Measurements from ENCODE around the gene FAM81A.

FAM81A gene

DNA sequence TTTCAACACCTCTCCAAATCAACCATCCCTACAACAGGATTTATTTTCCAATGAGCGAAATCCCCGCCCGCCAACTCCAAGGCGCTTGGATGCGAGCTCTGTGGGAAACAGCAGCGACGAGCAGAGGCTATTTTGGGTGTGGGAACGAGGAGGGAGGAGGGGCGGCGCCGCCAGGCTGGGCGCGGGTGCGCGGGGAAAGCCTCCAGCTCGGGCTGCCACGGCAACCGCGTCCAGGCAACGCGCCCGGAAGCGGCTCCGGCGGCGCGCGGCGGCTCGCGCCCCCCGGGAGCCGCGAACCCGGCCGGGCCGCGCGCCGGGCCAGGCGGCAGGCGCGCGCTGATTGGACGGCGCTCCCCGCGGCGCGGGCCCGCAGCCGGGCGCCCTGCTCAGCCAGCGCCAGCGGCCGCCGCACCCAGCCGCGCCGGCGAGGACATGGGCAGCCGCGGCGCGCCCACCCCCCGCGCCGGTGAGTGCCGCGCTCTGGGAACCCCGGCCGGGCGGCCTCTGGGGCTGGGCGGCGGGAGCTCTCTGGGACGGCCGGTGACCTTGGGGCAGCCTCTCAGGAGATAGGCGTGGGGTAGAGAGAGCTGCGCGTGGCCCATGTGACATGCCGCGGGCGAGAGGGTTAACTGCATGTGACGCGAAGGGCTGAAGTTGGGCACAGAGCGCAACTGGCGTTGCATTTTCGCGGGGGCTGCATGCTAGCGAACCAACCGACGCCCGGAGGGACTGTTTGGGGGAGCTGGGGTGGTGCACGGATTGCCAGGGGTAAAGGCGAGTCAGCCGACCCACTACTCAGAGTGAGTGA lies at the start of gene FAM81A:
TSS of gene FAM81A (plus strand) at position 370 of the 808 bp plus-strand sequence. CDS start 20,441 bp downstream, outside the sequence.
- peak within 1 kb of the TSS; percentile 78 for H3K4me3 ChIP-seq (ENCODE audit: low read depth, low read length)
- TF ChIP-seq, protein P1, sequence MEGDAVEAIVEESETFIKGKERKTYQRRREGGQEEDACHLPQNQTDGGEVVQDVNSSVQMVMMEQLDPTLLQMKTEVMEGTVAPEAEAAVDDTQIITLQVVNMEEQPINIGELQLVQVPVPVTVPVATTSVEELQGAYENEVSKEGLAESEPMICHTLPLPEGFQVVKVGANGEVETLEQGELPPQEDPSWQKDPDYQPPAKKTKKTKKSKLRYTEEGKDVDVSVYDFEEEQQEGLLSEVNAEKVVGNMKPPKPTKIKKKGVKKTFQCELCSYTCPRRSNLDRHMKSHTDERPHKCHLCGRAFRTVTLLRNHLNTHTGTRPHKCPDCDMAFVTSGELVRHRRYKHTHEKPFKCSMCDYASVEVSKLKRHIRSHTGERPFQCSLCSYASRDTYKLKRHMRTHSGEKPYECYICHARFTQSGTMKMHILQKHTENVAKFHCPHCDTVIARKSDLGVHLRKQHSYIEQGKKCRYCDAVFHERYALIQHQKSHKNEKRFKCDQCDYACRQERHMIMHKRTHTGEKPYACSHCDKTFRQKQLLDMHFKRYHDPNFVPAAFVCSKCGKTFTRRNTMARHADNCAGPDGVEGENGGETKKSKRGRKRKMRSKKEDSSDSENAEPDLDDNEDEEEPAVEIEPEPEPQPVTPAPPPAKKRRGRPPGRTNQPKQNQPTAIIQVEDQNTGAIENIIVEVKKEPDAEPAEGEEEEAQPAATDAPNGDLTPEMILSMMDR (IDR thresholded peaks at IDR 0.05; ENCODE audit: borderline replicate concordance, insufficient read depth, low read depth, low read length): no peak

DNA sequence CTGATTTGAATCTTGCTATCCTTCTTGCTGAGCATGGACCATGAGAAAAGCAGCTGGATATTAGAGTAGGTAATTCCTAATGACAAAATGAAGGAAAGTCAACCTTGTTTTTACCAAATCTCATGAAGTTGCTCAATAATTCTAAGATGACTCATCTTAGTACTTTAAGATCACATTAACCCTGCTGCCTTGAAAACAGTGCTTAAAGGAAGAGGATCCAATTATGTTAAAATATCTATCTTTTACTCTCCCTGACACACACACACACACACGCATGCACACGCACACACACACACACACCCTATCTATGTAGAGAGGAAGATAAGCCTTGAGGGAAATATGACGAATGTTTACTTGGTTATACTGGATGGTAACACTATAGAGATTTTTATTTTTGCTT lies 49.3 kb upstream of the FAM81A start:
- no peak overlapping the region for H3K4me3 ChIP-seq (ENCODE audit: low read depth, low read length)

DNA sequence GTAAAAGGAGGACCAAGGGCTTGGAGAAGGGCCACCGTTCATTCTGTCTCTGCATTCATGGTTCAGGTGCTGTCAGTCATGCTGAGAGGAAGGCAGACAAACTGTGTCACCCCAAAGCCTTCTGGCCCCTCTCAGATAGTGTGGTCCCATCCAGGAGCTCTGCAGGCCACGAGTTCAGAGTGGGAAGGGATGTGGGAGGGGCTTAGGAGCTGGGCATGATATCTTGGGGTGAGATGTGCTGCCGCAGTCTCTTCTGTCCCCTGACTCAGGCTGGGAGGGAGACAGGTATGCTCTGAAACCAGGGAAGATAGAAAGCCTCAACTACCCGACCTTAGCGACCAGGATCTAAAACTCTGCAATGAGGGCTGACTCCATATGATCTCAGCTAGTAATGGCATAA lies 45.7 kb upstream of the FAM81A start:
- TF ChIP-seq, protein P1 (IDR thresholded peaks at IDR 0.05; ENCODE audit: borderline replicate concordance, insufficient read depth, low read depth, low read length): no peak

More for the DNA sequence above, 49.3 kb upstream of the FAM81A start:
- TF ChIP-seq, protein P1 (IDR thresholded peaks at IDR 0.05; ENCODE audit: borderline replicate concordance, insufficient read depth, low read depth, low read length): no peak

DNA sequence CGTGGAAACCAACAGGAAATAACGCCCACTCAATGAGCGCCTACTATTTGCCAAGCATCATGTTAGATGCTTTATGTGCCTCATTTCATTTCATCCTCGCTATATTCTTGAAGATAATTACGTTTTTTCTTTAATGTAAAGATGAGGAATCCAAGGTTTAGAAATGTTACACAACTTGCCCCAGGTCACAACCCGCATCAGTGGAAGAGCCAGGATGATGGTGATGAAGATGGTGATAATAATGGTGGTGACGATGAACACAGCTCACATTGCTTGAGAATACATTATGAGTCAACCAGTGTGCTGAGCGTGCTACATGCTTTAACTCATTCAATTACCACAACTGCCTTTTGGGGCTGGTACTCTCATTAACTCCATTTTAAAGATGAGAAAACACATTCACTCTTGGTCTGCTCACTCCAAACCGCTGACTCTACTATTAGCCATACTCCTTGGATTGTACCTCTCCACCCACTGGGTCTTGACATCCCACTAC lies 43.8 kb upstream of the FAM81A start:
- no peak overlapping the region for H3K4me3 ChIP-seq (ENCODE audit: low read depth, low read length)
- TF ChIP-seq, protein P1 (IDR thresholded peaks at IDR 0.05; ENCODE audit: borderline replicate concordance, insufficient read depth, low read depth, low read length): no peak

More for the DNA sequence above, 45.7 kb upstream of the FAM81A start:
- no peak overlapping the region for H3K4me3 ChIP-seq (ENCODE audit: low read depth, low read length)

DNA sequence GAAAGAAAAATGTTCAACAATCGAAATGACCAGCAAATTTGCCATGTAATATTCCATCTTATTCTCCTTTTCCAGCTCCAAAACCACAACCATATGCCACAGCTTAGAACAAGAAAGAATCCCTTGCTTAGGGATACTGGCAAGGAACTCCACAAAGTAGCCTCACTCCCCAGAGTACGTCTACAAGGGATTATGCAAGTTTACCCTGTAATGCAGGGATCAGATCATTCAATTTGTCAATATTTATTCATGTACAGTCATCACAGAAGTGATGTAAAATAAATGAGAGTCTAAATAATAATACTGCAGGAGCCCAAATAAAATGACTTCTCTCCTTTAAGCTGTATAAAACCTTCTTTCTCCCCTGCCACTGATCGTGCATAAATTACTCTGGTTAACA lies 41.8 kb upstream of the FAM81A start:
- no peak overlapping the region for H3K4me3 ChIP-seq (ENCODE audit: low read depth, low read length)
- TF ChIP-seq, protein P1 (IDR thresholded peaks at IDR 0.05; ENCODE audit: borderline replicate concordance, insufficient read depth, low read depth, low read length): no peak

DNA sequence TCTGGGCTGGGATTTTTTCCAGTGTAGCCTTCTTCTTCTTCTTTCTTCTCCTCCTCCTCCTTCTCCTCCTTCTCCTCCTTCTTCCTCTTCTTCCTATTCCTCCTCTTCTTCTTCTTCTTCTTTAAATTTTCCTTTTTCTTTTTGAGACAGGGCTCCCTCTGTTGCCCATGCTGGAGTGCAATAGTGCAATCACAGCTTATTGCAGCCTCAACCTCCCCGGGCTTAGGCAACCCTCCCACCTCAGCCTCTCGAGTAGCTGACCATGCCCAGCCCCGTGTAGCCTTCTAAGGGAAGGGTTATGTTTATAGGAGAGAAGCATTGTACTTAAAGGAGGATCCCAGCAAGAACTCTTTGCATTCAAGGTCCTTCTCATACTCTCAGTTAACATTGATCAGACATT lies 41.3 kb upstream of the FAM81A start:
- TF ChIP-seq, protein P1 (IDR thresholded peaks at IDR 0.05; ENCODE audit: borderline replicate concordance, insufficient read depth, low read depth, low read length): no peak
- H3K4me3 ChIP-seq (ENCODE audit: low read depth, low read length): no peak overlapping the region

DNA sequence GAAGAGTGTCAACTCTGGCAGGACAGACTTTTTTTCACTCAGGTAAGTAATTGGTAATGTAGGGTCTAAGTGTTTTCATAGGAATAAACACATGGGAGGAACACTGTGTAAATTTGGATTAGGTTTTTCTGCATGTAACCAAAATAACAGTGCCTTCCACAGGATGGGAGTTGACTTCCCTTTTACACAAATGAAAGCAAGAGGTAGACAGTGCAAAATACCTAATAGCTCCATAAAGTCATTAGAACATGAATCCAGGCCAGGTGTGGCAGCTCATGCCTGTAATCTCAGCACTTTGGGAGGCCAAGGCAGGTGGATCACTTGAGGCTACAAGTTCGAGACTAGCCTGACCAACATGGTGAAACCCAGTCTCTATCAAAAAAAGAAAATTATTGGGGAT lies 39.8 kb upstream of the FAM81A start:
- TF ChIP-seq, protein P1 (IDR thresholded peaks at IDR 0.05; ENCODE audit: borderline replicate concordance, insufficient read depth, low read depth, low read length): no peak
- H3K4me3 ChIP-seq (ENCODE audit: low read depth, low read length): no peak overlapping the region

All from GM12875 (cell line).